NB4 (cell line): ENCODE results near the gene TOPAZ1.
A peak's percentile ranks its signal among the peaks of the same experiment; 100 is the strongest.

Source experiments
- DNase-seq: peaks from one replicate; pipeline ENCODE4 v3.0.0; 2010; ENCODE audit warnings: low read depth
- H3K4me3 ChIP-seq: one replicate; pipeline ENCODE4 v1.5.1; 2011; ENCODE audit warnings: mild to moderate bottlenecking, low read depth, low read length, moderate library complexity
- CTCF ChIP-seq: IDR thresholded peaks from one replicate; pipeline ENCODE4 v1.5.1; 2012; ENCODE audit warnings: low read depth, low read length
- MYC ChIP-seq: IDR thresholded peaks from 2 replicates; pipeline ENCODE4 v1.6.1; 2011; ENCODE audit warnings: low read depth, low read length
- POLR2A ChIP-seq: IDR thresholded peaks from 2 replicates; pipeline ENCODE4 v1.6.1; 2011; ENCODE audit warnings: mild to moderate bottlenecking; ENCODE audit not compliant: insufficient read length; ENCODE audit errors: extremely low read depth
- TF ChIP-seq, protein P1 (sequence below): IDR thresholded peaks from 2 replicates; pipeline ENCODE4 v1.6.1; 2011; ENCODE audit warnings: low read depth, low read length

Gene TOPAZ1

DNA sequence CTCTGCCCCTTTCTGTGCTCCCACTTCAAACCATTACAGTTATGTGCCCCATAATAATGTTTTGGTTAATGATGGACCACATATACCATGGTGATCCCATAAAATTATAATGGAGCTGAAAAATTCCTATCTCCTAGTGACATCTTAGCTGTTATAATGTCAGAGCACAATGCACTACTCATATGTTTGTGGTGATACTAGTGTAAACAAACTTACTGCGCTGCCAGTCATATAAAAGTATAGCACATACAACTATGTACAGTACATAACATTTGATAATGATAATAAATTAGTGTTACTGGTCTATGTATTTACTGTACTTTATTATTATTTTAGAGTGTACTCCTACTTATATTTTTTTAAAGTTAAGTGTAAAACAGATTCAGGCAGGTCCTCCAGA is 51.3 kb downstream of the TOPAZ1 start:
- DNase-seq, result no peak
- no peak for TF ChIP-seq MYC
- no peak overlapping the region for H3K4me3 ChIP-seq

- no peak overlapping the region for H3K4me3 ChIP-seq
- DNase-seq, result no peak
- TF ChIP-seq POLR2A (no peak), MYC (no peak), CTCF (no peak)
- TF ChIP-seq, protein P1, sequence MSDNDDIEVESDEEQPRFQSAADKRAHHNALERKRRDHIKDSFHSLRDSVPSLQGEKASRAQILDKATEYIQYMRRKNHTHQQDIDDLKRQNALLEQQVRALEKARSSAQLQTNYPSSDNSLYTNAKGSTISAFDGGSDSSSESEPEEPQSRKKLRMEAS, result no peak
Observed at GRCh38 chr3:44297255-44297654, 55.6 kb downstream of the TOPAZ1 start.

- no peak overlapping the region for H3K4me3 ChIP-seq
- no peak for DNase-seq
- no peak for TF ChIP-seq CTCF
- TF ChIP-seq POLR2A, result no peak
- TF ChIP-seq, protein P1, result no peak
- TF ChIP-seq MYC, result no peak
Observed at GRCh38 chr3:44301746-44302145, 60.1 kb downstream of the TOPAZ1 start.

DNA sequence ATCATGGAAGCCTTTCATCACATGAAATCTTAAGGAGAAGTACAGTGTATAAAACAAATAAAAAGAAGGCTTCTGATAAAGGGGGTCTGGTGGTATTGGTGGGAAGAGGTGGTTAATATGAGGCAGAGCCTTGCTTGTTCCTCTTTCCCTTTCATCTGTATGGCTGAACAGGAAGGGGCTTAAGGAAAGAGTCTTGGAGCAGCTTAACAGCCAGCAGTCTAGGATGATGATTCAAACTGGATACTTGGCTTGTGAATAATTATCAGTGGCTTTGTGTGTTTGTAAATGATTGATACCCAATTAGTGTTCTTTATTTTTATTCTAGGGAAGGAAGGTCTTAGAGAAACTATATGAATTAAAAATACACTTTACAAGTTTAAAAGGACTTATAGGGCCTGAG is 67.8 kb downstream of the TOPAZ1 start:
- no peak overlapping the region for H3K4me3 ChIP-seq
- no peak for DNase-seq
- TF ChIP-seq MYC, result no peak
- TF ChIP-seq, protein P1, result no peak
- TF ChIP-seq POLR2A, result no peak
- TF ChIP-seq CTCF, result no peak

GRCh38 chr3:44318891-44319311 is 77.2 kb downstream of the TOPAZ1 start:
- DNase-seq, result peak; percentile 11
- no peak overlapping the region for H3K4me3 ChIP-seq
- TF ChIP-seq CTCF (no peak), MYC (no peak), POLR2A (no peak)
- TF ChIP-seq, protein P1, result no peak

DNA sequence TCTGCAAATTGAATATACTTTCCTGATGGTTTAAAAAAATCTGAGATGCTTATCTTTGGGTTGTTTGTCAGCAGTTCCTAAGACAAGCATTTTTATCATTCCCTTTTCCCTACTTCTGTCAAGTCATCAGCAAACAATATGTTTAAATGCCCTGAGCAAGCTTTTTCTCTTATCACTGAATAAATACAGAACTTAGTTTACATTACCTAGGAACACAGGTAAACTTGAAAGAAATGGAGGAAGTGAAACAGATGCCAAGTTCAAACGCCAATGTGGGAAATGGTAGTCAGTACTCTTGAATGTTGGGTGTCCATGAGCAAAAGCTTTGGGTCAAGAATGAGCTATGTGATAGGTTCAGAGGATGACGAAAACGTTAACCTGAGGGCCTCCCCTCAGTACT is 79.6 kb downstream of the TOPAZ1 start:
- no peak for DNase-seq
- TF ChIP-seq CTCF (no peak), MYC (no peak), POLR2A (no peak)
- TF ChIP-seq, protein P1, result no peak
- H3K4me3 ChIP-seq, result no peak overlapping the region
